ENCODE results near the gene TRAPPC11.

TRAPPC11 gene

GRCh38 chr4:183760326-183760725 is 101.2 kb downstream of the TRAPPC11 start:
- no peak for DNase-seq

Data from activated naive CD4-positive, alpha-beta T cell treated with Interleukin-2 at 50 U/mL for 16 hours (primary cell).